ENCODE measurements around the gene KCNN4. TPM values are rescaled to one million over a fixed set of nuclear protein-coding genes. Genes with fewer than 3 reads are reported as not detected.

The KCNN4 gene
- polyA plus RNA-seq, 1 of the 3 experiments (the other 2 are of a cell fraction) = 22.2 TPM

GRCh38 chr19:43797118-43797517 lies 16.3 kb upstream of the KCNN4 start:
- H3K9me3 ChIP-seq = no peaks in the 10 kb centered on the region
- POLR2A ChIA-PET = interaction anchor here (0.6 kb wide), 1 partner anchor 138 kb away, joined by 3 read pairs; the partner anchor contains the start of gene ZNF45
- TF ChIP-seq JUND (IDR thresholded peaks at IDR 0.05) = no peak
- TF ChIP-seq, protein P1, sequence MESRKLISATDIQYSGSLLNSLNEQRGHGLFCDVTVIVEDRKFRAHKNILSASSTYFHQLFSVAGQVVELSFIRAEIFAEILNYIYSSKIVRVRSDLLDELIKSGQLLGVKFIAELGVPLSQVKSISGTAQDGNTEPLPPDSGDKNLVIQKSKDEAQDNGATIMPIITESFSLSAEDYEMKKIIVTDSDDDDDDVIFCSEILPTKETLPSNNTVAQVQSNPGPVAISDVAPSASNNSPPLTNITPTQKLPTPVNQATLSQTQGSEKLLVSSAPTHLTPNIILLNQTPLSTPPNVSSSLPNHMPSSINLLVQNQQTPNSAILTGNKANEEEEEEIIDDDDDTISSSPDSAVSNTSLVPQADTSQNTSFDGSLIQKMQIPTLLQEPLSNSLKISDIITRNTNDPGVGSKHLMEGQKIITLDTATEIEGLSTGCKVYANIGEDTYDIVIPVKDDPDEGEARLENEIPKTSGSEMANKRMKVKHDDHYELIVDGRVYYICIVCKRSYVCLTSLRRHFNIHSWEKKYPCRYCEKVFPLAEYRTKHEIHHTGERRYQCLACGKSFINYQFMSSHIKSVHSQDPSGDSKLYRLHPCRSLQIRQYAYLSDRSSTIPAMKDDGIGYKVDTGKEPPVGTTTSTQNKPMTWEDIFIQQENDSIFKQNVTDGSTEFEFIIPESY (IDR thresholded peaks at IDR 0.05; ENCODE audit: borderline replicate concordance, low read depth) = no peak
- TF ChIP-seq CTCF (IDR thresholded peaks at IDR 0.05) = no peak
- TF ChIP-seq ELF1 (IDR thresholded peaks at IDR 0.05) = no peak
- no peak for TF ChIP-seq FOXJ3 (CRISPR knock-in tag; IDR thresholded peaks at IDR 0.05)
- no peak for TF ChIP-seq SIN3A (IDR thresholded peaks at IDR 0.05; ENCODE audit: borderline replicate concordance, low read depth, low read length)
- TF ChIP-seq TAF1 (IDR thresholded peaks at IDR 0.05; ENCODE audit: borderline replicate concordance, low read depth, low read length) = no peak
- TF ChIP-seq MAX (IDR thresholded peaks at IDR 0.05; ENCODE audit: low read depth) = no peak
- TF ChIP-seq, protein P2, sequence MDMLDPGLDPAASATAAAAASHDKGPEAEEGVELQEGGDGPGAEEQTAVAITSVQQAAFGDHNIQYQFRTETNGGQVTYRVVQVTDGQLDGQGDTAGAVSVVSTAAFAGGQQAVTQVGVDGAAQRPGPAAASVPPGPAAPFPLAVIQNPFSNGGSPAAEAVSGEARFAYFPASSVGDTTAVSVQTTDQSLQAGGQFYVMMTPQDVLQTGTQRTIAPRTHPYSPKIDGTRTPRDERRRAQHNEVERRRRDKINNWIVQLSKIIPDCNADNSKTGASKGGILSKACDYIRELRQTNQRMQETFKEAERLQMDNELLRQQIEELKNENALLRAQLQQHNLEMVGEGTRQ (IDR thresholded peaks at IDR 0.05; ENCODE audit: borderline replicate concordance, low read depth, low read length) = no peak
- no peak for TF ChIP-seq EZH2phosphoT487 (IDR thresholded peaks at IDR 0.05; ENCODE audit: borderline replicate concordance, low read depth)
- TF ChIP-seq, protein P3, sequence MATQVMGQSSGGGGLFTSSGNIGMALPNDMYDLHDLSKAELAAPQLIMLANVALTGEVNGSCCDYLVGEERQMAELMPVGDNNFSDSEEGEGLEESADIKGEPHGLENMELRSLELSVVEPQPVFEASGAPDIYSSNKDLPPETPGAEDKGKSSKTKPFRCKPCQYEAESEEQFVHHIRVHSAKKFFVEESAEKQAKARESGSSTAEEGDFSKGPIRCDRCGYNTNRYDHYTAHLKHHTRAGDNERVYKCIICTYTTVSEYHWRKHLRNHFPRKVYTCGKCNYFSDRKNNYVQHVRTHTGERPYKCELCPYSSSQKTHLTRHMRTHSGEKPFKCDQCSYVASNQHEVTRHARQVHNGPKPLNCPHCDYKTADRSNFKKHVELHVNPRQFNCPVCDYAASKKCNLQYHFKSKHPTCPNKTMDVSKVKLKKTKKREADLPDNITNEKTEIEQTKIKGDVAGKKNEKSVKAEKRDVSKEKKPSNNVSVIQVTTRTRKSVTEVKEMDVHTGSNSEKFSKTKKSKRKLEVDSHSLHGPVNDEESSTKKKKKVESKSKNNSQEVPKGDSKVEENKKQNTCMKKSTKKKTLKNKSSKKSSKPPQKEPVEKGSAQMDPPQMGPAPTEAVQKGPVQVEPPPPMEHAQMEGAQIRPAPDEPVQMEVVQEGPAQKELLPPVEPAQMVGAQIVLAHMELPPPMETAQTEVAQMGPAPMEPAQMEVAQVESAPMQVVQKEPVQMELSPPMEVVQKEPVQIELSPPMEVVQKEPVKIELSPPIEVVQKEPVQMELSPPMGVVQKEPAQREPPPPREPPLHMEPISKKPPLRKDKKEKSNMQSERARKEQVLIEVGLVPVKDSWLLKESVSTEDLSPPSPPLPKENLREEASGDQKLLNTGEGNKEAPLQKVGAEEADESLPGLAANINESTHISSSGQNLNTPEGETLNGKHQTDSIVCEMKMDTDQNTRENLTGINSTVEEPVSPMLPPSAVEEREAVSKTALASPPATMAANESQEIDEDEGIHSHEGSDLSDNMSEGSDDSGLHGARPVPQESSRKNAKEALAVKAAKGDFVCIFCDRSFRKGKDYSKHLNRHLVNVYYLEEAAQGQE (IDR thresholded peaks at IDR 0.05; ENCODE audit: low read depth, low read length) = no peak
- TF ChIP-seq FOSL2 (IDR thresholded peaks at IDR 0.05; ENCODE audit: borderline replicate concordance, low read depth) = no peak
- TF ChIP-seq TCF12 (IDR thresholded peaks at IDR 0.05) = no peak
- TF ChIP-seq SMC3 (IDR thresholded peaks at IDR 0.05; ENCODE audit: low read depth, low read length) = no peak
- H3K4me1 ChIP-seq (ENCODE audit: control insufficient read depth in 1 of 2, insufficient read depth in 2 of 2, low read depth in 1 of 2, low read length in 1 of 2) = peaks cover 0 to 7% of the 10 kb centered on the region in 2 experiments; a peak in 1 of 4 replicates
- no peaks in the 10 kb centered on the region for H3F3A ChIP-seq (replicated peaks; ENCODE audit: insufficient read depth)
- H2AFZ ChIP-seq (ENCODE audit: low read depth) = no peak overlapping the region
- no peaks in the 10 kb centered on the region for H4K20me1 ChIP-seq (ENCODE audit: insufficient read depth)
- H3K9me2 ChIP-seq = no peaks in the 10 kb centered on the region
- no peaks in the 10 kb centered on the region for H3K36me3 ChIP-seq (replicated peaks in 1 of 2; ENCODE audit: control insufficient read depth in 1 of 2, insufficient read depth in 2 of 2, low read length in 1 of 2)
- no peak overlapping the region for H3K9ac ChIP-seq
- CTCF ChIA-PET = interaction anchor here (1.0 to 3.5 kb wide), 4 partner anchors 10 to 52 kb away, joined by 3 to 14 read pairs (median 6); no protein-coding TSS in a partner anchor
- H3K4me3 ChIP-seq (ENCODE audit: low read depth in 2 of 2, low read length in 1 of 2) = no peak overlapping the region
- 42% methylated on average over 6 of the region's 6 CpGs for WGBS (ENCODE audit: low lambda C conversion rate)
- no peak for DNase-seq
- H3K79me2 ChIP-seq (ENCODE audit: insufficient read depth) = no peaks in the 10 kb centered on the region
- H3K27ac ChIP-seq (ENCODE audit: low read depth in 2 of 2, low read length in 1 of 2) = no peak overlapping the region
- peaks cover 26% of the 10 kb centered on the region; the same call in 1 of the 2 replicates for H3K27me3 ChIP-seq (ENCODE audit: insufficient read depth)
- no peak overlapping the region for H3K4me2 ChIP-seq

Measured in SK-N-SH (cell line).